Activated T-cell treated with anti-CD3 and anti-CD28 coated beads for 4 hours (primary cell): ENCODE results near the gene LENG9.
A peak's percentile ranks its signal among the peaks of the same experiment; 100 is the strongest.

Experiments used
- DNase-seq: peaks from one replicate; pipeline ENCODE4 v3.0.0-alpha.2; 2020

LENG9 gene

DNA sequence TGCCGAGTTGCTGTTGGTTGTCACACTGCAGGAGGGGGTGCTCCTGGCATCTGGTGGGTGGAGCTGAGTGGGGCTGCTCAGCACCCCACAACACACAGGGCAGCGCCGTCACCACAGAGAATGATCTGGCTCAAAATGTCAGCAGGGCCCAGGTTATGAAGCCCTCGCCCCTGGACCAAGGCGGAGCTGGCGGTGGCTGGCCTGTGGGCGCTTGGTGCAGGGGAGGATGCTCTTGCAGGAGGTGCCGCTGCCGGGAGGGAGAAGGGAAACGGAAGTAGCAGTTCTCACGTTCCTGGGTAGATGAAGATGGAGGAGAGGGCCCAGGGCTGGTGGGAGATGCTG is 28.7 kb downstream of the LENG9 start:
- DNase-seq, result no peak

DNA sequence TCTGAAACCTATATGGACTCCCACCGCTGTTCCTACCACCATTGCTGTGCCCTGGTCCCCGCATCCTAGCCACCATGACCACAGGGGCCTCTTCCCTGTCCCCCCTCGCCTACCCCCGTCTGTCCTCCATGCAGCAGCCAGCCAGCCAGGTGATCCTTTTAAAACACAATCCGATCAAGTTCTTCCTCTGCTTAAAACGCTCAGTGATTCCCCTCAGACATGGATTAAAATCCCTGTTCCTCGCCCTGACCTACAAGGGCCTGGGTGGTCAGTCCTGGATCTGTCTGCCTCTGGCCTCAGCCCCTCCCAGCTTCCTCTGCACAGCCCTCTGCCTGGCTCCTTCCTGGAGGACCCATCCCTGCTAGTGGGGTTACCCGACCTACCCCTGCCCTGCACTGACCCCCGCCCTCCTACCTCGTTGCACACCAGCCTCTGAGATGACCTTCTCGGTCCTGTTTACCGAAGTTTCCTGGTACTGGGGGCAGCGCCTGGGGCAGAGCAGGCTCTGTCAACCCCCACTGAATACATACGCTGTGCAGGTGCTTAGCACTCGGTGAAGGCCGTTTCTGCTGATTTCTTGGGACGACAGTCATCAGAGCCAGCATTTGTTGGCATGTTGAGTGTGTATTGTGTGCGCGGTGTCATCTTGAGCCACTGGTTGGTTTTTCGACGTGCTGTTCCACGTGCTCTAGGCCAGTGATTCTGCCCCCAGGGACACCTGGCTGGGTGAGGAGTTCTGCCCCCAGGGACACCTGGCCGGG is 29.3 kb downstream of the LENG9 start:
- no peak for DNase-seq

DNA sequence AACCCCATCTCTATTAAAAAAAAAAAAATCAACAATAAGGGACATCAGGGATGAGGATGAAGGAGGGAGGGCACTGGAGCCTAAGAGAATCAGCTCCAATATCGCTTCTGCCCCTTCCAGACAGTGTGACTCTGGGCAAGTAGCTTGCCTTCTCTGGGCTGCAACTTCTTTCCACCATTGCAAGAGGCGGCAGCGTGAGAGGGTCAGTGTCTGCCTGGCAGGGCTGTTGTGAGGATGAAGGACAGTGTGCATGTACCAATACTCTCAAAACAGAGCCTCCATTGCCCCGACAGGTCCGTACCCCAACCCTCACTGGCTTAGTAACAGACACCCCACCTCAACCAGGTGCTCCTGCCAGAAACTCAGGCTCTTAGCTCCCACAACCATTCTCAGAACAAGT is 29.9 kb downstream of the LENG9 start:
- no peak for DNase-seq

DNA sequence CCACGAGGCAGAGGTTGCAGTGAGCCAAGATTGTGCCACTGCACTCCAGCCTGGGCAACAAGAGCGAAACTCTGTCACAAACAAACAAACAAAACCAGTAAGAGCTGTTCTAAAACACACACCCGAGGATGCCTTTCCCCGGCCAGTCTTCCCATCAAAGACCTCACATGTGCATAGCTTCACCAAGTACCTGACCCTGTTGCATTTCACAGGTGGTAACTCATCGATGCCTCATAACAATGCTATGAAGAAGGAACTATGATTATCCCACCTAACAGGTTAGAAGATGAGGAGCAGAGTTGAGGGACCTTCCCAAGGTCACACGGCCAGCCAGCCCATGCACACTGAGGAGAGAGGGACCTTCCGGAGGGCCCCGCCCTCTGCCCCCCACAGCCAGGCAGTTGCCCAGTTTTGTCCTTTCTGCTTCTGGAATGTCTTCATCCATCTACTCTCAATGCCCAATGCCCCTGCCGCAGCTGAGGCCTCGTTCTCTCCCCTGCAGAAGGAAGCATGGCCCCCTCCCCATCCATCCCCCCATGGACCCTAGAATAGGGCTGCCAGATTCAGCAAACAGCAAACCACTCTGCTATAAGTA is 31.3 kb downstream of the LENG9 start:
- no peak for DNase-seq

DNA sequence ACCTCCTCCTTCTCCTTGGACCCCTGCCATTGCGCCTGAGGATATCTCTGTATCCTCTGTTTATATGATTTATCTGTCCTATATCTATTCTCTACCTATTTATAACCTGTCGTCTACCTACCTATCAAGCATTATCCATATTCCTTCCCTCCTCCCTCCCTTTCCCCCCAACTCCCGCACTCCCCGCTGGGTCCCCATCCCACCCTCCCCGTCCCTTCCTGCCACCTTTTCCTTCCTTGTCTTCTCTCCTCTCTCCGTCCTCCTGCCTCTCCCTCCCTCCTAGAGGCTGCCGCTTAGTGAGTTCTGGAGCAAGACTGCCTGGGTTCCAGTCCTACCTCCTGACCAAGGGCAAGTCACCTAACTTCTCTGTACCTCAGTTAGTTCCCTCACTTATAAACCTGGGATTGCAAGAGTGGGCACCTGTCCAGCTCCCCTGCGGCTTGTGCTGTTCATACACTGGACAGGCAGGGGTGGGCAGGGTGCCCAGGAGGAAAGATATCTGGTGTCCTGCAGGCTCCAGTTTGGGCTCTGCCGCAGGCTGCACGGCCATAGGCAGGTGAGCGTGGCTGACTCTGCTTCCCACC is 32.2 kb downstream of the LENG9 start:
- DNase-seq, result no peak

DNA sequence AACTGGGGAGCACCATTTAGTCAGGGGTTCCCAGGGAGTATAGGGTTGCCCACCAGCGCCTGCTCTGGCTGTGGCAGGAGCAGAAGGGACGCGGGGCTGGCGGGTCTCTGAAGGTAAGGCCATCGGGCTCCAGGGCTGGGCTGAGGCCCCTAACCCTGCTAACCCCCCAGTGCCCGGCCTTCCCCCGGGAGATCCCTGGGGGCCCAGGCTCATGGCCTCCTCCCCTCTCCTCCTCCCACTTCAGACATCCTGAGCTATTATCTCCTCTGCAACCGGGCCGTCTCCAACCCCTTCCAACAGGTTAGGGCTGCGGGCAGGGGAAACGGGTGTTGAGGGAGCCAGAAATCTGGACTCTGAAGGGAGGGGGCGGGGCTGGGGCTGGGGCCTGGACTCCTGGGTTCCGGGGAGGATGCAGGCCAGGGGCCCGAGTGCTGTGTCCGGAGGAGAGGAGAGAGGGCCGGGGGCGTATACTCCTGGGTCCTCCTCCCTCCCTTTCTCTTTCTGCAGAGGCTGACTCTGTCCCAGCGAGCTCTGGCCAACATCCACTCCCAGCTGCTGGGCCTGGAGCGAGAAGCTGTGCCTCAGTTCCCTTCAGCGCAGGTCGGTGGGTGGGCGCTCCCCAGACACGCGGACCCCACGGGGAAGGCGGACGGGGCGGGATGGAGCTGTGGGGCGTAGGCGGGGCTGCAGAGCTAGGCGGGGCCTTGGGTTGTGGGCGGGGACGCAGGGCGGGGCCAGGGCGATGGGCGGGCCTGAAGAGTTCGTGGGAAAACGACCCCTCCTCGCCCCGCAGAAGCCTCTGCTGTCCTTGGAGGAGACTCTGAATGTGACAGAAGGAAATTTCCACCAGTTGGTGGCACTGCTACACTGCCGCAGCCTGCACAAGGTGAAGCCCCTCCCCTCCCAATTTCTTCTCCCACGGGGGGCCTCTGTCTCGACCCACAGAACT is 33.0 kb downstream of the LENG9 start:
- DNase-seq, result peak; percentile 36

DNA sequence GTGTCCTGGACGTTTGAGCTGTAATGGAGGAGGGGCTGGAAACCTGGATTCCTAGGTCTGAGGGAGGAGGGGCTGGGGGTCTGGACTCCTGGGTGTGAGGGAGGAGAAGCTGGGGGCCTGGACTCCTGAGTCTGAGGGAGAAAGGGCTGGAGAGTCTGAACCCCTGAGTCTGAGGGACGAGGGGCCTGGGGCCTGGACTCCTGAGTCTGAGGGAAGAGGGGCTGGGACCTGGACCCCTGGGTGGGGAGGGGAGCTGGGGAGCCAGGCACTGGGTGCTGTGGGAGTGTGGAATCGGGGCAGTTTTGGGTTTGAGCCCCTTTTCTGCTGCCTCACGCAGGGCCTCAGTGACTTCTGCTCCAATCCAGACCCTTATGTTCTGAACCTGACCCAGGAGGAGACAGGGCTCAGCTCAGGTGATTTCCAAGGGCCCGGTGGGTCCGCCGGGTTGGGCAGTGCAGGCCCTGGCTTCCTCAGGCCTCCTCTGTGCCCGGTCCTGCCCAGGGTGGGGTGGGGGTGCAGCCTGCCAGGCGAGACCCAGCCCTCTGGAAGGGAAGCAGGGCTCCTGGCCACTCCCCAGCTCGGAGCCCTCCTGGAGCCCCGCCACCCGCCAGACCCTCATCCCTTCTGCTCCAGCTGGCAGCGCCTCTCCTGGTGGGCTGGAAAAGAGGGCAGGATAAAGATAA is 33.9 kb downstream of the LENG9 start:
- DNase-seq, result no peak

DNA sequence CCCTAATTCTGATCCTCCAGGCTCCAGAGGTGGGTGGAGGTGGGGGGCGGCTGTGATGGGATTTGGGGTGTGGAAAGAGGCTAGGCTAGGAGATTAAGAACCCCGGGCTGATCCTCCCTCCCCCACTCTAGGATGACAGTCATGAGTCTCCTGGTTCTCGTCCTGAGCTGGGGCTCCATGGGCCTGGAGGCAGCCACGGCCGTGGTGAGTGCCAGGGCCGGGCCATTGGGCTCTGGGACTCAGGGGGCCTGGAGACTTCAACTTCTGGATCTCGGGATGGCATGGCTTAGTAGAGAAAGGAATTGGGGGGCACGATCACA is 34.4 kb downstream of the LENG9 start:
- DNase-seq, result no peak

DNA sequence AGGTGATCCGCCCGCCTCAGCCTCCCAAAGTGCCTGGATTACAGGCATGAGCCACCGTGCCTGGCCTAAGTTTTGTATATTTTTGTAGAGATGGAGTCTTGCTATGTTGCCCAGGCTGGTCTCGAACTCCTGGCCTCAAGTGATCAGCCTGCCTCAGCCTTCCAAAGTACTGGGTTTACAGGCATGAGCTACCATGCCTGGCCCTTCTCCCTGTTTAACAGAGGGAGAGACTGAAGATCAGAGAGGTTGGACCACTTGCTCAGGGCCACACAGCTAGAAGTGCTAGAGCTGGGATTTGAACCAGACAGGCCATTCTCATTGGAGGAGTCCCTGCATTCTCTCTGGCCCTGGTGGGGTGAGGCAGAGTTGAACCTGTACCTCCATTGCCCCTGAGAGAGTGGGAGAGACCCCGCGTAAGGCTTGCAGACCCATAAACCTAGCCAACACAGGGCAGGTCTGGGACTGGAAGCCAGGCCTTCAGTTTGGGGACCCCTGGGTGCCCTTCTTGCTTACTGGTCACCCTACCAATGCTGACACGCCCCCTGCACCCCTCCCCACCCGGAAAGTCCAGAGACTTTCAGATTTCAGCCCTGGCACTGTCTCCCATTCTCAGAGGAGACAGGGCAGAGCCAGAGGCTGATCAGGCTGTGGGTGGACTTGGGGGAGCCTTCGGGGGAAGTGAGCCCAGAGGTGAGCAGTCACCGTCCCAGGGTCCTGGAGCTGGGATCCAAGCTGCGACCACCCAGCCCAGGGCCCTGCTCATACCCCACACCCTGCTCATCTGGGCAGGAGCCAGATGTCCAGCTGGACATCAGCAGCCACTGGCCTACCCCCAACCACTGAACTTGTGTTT is 35.0 kb downstream of the LENG9 start:
- no peak for DNase-seq

DNA sequence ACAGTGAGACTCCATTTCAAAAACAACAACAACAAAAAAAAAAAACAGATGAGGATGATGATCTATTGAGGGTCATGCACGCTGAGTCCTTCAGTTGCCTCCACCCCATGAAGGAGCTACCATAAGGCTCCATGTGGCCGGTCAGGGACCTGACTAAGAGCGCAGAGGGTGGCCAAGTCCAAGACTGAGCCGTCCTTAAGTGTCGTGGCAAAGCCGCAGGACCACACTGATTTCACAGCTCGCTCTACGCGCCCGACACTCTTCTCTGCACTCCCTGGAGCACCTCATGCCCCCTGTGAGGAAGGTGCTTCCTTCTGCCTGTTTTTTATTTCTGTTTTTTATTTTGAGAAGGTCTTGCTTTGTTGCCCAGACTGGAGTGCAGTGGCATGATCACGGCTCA is 36.0 kb downstream of the LENG9 start:
- DNase-seq, result no peak

DNA sequence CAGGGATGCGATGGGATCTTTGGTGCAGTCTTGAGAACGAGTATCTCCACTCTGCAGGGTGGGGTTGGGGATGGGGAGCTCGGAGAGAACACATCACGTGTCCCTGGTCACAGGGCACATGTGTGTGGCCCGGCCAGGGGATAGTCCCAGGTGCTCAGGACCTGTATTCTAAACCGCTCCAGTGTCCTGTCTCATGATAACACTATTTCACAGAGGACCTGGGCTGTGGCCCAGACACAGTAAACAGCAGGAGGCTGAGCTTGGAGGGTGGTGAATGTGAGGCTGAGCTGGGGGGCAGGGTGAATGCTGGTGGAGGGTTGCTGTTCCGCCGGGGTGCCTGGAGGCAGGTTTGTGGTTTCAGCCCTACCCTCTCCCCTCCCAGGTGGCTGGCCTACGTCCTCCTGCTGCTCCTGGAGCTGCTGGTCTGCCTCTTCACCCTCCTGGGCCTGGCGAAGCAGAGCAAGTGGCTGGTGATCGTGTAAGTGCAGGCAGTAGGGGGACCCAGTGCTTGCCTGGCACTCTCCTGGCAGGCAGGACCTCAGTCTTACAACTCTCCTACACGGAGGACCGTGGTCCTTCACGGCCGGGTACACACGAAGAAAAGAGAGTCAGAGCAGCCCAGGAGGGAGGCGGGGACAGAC is 37.2 kb downstream of the LENG9 start:
- DNase-seq, result no peak

DNA sequence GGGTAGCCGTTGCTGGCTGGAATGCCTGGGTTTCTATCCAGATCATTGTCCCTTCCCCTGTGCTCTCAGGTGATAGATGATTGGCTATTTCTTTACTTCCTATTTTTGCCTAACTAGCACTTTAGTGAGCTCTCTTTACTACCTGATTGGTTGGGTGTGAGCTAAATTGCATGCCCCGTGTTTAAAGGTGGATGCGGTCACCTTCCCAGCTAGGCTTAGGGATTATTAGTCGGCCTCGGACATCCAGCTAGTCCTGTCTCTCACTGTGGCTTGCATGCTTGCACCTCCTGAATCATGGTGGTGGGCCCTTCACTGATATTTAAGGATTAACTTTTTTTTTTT is 38.2 kb downstream of the LENG9 start:
- no peak for DNase-seq

DNA sequence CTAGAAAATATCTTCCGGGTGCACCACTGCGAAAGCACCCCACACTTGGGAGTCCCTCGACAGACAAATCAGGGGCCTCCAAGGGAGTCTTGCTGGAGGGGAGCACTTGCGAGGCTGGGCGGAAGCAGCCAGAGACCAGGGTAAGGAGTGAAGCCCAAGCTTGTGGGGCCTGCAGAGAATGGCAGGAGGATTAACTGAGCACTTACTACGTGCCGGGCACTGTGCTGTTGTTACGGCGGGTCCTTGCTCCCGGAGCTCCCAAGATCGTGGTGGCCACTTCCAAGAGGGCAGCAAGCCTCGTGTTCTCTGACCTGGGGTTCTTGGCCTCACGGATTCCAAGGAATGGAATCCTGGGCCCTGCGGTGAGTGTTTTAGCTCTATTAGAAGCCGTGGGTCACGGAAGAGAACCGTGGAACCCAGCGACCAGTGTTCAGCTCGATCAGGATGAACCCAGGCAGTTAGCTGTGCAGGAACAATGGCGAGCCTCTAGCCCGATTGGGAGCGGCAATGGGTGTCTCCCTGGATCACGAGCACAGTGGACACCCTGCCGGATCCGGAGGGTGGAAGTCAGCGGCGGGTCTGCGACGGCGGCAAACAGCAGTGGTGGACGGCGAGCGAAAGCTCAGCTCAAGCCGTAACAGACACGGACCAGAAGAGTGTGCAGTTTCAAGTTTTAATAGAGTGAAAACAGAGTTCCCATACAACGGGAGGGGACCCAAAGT is 38.8 kb downstream of the LENG9 start:
- no peak for DNase-seq

DNA sequence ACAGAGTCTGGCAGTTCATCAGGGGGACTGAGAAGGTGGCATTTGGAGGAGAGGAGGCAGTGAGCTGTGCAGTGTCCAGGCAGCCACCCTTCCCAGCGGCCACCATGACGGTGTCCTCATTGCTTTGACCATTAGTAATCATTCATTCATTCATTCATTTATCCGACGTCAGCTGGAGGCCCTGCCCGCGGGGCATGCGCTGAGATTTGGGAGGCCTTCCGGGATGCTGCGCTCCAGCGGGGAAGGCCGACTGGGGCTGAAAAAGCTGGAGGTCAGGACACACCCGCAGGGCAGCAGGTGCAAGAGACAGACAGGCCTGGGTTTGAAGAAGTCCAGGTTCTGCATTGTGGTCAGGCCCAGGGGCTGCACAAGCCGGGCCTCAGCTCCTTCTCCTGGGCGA is 39.4 kb downstream of the LENG9 start:
- DNase-seq, result no peak

DNA sequence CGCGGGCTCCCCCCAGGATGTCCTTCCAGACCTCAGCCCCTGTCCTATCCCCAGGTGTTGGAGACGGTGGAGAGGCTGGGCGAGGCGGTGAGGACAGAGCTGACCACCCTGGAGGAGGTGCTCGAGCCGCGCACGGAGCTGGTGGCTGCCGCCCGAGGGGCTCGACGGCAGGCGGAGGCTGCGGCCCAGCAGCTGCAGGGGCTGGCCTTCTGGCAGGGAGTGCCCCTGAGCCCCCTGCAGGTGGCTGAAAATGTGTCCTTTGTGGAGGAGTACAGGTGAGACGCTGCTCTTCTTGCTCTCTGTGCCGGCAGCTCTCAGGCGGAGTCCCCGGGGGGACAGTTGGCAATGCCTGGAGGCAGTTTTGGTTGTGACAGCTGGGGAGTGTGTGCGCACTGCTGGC is 41.4 kb downstream of the LENG9 start:
- no peak for DNase-seq

DNA sequence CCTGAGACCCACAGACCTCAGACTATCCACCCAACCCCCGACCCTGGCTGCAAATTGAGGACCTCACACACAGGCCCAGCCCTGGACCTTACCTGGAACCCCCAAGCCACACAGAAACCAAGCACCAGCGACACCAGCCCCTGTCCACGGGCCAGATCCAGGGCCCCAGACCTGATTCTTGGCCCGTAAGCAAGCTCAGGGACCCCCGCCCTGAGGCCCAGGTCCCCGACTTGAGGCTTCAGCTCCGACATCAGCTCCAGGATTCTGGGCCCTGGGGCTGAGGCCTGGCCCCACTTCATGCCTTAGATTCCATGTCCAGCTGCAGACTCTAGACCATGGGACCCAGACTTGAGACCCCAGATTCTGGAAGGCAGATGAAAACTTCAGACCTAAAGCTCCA is 42.1 kb downstream of the LENG9 start:
- DNase-seq, result no peak

DNA sequence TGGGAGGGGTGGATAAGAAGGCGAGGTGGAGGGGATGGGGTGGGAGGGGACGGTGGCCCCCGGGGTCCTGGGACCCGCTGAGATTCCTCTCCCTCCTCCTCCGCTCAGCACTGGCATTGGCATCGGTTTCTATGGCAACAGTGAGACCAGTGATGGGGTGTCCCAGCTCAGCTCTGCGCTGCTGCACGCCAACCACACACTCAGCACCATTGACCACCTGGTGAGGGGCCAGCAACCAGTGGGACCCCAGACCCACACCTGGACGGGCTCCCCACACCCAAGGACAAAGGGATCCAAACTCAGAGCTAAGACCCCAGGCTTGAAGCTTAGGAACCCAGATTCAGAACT is 42.4 kb downstream of the LENG9 start:
- no peak for DNase-seq

DNA sequence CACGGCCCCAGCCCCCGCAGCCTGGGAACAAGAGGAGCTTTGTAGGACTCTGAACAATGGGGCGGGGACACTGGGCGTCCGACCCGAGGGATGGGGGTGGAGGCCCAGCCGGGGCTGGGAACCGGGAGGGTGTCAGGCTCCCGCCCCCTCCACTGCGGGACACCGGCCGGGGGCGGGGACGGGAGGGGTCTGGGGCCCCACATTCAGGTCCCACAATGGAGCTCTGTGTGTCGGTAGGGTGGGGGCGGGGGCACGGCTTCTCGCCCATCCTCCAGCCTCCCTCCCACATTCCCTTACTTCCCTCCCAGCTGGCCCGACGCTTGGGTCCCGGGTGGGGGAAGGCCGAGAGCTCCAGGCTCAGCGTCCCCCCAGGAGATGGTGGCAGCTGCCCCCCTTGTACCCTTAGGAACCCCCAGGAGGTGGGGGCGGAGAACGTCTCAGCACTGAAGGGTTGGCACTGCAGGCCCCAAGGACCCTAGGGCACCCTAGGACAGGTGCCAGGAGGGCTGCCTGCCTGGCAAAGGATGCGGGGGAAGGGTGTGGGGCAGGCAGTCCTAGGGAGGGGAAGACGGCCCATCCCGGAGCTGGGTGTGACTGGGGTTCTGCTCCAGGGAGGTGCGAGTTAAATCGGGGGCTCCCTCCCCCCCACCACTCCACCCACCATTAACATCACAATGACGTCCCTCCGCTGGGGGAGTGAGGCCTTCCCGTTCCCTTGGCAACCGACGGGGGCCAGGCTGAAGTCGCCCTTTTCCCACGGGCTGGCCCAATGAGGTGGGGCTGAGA is 43.0 kb downstream of the LENG9 start:
- DNase-seq, result no peak

DNA sequence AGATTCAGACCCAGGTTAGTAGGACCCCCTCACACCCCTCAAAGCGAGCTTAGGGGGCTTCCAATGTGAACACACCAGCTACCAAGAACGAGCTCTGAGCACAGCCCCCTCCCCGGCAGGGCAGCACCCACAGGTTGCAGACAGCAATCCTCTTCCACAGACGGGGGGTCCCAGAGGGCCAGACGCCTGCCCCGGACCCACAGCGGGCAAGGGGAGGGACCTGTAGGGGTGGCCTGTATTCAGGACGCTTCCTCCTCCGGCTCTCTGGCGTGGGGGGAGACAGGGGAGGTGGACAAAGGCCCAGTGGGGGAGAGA is 43.6 kb downstream of the LENG9 start:
- DNase-seq, result no peak
